ENCODE results near the gene MTMR12.

MTMR12 gene

DNA sequence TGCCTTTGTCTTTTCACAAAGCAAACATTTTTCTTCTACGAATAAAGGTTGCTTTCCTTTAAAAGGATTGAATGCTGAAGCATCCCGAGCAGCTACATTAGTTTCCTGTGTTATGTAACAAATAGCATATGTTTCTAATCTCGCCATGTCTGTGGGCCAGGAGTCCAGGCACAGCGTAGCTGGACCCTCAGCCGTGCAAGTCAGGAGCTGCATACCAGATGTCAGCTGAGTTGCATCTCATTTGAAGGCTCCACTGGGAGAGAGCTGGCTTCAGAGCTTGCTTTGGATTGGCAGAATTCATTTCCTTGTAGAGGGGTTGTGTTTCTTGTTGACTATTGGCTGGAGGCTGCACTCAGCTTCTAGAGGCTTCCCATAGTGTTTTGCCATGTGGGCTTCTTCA is 122.6 kb downstream of the MTMR12 start:
- no peak for DNase-seq (ENCODE audit: low spot score)

DNA sequence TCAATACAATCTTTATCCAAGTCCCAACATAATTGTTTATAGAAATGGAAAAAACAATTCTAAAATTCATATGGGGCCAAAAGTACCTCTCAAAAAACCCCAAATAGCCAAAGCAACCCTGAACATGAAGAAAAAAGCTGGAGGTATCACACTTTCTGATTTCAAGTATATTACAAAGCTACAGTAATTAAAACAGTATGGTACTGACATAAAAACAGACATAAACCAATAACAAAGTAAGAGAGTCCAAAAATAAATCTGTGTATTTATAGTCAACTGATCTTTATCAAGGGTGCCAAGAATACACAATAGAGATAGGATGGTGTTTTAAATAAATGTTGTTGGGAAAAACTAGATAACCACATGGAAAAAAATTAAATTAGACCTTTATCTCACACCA is 125.1 kb downstream of the MTMR12 start:
- DNase-seq (ENCODE audit: low spot score), result no peak

DNA sequence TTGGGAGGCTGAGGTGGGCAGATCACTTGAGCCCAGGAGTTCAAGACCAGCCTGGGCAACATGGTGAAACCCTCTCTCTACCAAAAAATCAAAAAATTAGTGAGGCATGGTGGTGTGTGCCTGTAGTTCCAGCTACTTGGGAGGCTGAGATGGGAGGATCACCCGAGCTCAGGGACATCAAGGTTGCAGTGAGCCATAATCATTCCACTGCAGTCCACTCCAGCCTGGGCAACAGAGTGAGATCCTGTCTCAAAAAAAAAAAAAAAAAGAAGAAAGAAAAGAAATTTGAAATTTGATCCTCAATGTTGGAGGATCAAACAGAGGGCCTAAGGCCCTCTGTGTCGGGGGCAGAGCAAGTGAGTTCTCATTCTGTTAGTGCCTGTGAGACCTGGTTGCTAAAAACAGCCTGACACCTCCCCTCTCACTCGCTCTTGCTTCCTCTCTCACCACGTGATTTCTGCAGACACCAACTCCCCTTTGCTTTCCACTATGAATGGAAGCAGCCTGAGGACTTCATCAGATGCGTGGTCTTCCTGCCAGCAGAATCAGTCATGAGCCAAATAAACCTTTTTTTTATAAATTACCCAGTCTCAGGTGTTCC is 130.2 kb downstream of the MTMR12 start:
- DNase-seq (ENCODE audit: low spot score), result peak; percentile 34
